NCI-H524 (cell line): Measurements from ENCODE around the gene HHIP.
A peak's percentile ranks its signal among the peaks of the same experiment; 100 is the strongest.

Experiments
- DNase-seq, 2 experiments: peaks; one replicate each; lab custom pipeline; 2025; lab: John Stamatoyannopoulos, UW

The HHIP gene

GRCh38 chr4:144655491-144655890 lies 9.5 kb downstream of the HHIP start:
- DNase-seq, result no peak

GRCh38 chr4:144656850-144657249 lies 10.9 kb downstream of the HHIP start:
- DNase-seq, result peak in 1 of 2 experiments; percentile 1

DNA sequence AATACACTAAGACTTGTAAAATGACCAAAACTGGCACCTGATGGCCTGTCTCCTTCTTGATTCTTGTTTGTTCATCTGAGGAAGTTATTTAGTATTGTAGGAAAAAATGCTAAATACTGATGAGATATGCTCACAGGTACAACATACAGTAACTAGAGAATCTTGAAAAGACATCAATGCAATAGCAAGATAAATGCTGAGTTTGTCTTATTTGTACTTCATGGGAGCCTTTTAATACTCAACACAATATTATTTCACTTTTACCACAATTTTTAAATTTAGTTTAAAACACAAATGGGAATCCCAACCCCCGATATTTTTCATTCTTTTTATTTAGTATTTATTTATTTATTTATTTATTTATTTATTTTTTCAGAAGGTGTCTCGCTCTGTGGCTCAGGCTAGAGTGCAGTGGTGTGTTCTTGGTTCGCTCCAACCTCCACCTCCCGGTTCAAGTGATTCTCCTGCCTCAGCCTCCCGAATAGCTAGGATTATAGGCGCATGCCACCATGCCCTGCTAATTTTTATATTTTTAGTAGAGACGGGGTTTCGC lies 12.1 kb downstream of the HHIP start:
- DNase-seq, result no peak

GRCh38 chr4:144658903-144659302 lies 12.9 kb downstream of the HHIP start:
- DNase-seq, result peak in 1 of 2 experiments; percentile 3

DNA sequence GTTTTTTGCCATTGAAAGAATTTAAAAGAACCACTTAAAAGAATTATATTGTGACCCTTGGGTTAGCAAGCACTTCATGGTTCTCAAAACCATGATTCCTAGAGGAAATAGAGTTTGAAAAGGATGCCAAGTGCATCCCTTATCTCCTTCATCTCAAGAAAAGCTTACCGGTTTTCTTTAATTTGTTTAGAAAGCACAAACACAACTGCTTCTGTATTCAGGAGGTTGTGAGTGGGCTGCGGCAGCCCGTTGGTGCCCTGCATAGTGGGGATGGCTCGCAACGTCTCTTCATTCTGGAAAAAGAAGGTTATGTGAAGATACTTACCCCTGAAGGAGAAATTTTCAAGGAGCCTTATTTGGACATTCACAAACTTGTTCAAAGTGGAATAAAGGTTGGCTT lies 13.5 kb downstream of the HHIP start:
- no peak for DNase-seq

DNA sequence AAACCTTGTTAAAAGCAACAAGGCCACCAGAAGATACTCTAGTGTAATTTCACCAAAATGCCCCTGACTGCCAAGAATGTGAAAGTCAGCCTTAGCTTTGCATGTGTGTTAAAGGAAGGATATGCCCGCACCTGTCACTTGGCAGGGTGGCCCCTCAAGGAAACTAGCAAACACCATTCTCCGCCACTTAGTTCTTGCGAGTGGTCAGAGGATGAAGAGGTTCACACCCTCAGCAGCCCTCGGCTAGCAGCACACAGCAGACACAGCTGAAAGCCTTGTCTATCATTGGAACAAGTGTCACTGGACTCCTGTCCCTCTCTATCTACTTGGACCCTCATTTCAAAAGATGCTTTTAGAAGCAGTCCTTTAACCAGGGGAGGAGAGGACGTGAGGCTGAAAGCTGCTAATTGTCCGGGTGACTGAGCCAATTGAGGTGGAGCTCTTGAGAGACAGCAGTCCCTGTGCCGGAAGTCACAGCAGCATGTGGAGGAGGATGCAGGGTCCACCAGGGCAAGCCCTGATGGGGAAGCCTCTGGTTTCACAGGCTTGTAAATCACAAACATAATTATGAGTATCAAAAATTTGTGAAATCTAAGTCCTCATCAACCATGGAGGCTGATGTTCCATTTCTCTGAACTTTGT lies 18.0 kb downstream of the HHIP start:
- DNase-seq, result no peak

- DNase-seq, result no peak
These were observed 20.7 kb downstream of the HHIP start for GRCh38 chr4:144666539-144667175.

GRCh38 chr4:144667500-144667899 lies 21.5 kb downstream of the HHIP start:
- no peak for DNase-seq

DNA sequence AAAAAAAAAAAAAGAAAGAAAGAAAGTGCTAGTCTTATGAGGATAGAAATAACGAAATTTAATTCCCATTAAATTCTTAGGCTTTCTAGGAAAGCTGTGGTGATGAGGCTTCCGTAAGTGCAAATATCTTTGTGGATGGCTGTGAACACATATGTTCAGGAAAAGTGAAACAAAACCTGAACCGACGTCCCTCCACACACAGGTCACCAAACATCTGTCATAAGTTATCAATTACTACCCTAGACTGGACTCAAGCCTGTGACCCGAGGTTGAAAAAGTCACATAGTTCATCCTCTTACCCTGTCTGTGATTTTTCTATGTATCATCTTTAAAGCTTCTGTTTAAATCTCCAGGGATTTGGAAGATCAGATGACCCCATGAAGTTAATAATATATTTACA lies 24.8 kb downstream of the HHIP start:
- no peak for DNase-seq

- DNase-seq, result no peak
These were observed 28.8 kb downstream of the HHIP start for GRCh38 chr4:144674711-144675110.

DNA sequence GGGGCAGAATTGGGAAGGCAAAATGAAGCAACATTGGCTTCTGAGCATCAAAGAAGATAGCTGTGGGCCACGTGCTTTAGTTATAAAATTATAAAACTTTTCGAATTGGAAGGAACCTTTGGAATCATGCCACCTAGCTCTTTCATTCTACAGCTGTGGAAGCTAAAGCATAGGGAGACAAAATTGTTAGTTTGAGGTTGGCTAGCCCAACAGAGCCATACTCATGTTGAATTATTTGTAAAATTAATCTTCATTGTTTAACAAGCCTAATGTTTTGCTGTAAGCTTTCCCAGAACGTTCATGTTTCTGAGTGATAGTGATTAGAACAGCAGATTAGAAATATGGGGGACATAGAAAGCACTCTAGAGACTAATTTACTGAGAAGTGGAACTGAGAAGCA lies 35.9 kb downstream of the HHIP start:
- no peak for DNase-seq

- DNase-seq, result no peak
These were observed 37.6 kb downstream of the HHIP start for GRCh38 chr4:144683516-144683915.

DNA sequence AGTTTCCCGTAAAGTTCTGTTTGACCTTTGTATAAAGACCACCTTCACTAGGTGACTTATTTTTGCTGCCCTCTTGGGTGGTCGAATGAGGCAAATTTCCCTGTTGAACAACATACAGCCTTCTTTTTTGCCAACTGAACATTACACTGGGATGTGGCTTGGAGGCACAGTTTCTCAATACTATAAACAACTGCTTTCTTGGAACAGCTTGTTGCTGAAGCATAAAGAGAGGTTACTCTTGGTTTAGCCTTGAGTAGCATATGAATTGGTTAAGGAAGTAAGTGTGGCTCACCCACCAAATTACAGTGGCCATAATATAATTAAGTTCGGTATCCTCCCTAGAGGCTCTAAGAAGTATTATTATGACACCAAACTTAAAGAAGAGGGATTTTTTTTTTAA lies 40.0 kb downstream of the HHIP start:
- DNase-seq, result no peak

- no peak for DNase-seq
These were observed 41.0 kb downstream of the HHIP start for GRCh38 chr4:144686921-144687320.

GRCh38 chr4:144687466-144687865 lies 41.5 kb downstream of the HHIP start:
- DNase-seq, result no peak

DNA sequence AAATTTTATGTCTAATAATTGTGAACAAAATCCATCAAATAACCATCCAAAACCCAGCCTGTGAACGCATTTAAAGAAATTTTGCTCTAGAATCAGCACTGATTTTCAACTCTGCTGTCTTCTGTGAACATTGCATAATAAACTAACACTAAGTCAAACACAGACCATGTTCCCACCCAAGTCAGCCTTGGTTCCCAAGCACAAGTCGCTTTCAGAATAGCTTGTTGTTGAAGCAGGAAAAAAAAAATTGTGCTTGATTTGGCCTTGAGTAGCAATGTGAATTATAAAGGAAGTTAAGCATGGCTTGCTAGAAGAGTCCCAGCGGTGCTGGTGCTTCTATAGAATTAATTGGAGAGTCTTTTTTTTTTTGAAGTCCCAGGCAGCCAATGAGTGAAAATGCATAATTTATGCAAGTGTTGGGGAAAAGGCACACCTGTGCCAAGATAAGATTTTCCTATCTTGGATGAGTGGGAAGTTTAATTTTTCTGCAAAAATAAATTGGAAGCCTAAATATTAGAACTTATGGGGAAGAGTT lies 42.1 kb downstream of the HHIP start:
- no peak for DNase-seq

- no peak for DNase-seq
These were observed 43.2 kb downstream of the HHIP start for GRCh38 chr4:144689125-144689524.

- no peak for DNase-seq
These were observed 49.8 kb downstream of the HHIP start for GRCh38 chr4:144695721-144696120.

DNA sequence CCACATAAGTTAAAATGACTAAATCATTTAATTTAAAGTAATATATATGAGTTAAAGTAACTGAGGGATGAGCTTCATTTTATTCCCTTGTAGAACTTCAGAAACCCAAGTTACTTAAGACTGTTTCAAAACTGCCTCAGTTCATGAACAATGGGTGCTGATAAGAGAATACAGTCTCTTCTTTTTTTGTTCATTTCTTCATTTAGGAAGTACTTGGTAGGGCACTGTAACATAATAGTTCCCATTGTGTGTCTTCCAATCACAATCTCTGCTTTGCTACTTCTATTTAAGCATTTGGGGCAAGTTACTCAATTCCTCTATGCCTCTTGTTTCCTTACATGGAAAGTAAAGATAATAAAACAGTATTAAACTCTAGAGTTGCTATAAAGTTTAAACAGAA lies 50.4 kb downstream of the HHIP start:
- DNase-seq, result no peak

GRCh38 chr4:144699565-144699964 lies 53.6 kb downstream of the HHIP start:
- no peak for DNase-seq

DNA sequence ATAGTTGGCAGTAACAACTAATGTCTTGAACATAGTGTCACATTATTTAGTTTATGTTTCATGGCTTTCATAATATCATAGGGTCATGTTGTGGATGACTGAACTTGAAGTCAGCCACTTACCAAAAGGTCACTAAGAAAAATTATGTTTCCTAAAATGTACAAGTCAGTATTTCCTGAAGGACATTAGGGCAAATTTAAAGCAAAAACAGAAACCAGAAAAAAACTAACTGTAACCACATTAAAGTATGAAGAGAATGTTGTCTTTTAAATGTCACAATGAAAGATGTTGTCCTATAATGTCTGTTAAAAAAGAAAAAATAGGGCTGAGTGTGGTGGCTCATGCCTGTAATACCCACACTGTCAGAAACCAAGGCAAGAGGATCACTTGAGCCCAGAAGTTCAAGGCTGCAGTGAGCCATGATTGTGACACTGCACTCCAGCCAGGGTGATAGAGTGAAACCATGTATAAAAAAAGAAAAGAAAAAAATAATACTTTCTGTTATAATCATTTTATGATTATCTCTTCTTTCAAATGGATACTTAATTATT lies 55.8 kb downstream of the HHIP start:
- no peak for DNase-seq

GRCh38 chr4:144703494-144703893 lies 57.5 kb downstream of the HHIP start:
- DNase-seq, result no peak
